GM12872 (cell line): ENCODE results near the gene ZNF282.

ENCODE experiments used
- CTCF ChIP-seq: IDR thresholded peaks from 3 replicates; pipeline ENCODE4 v1.5.1; 2011; ENCODE audit warnings: low read depth, mild to moderate bottlenecking, low read length, moderate library complexity; ENCODE audit not compliant: insufficient read depth

The ZNF282 gene

GRCh38 chr7:149196151-149196704 lies 882 bp downstream of the ZNF282 start:
- no peak for TF ChIP-seq CTCF

GRCh38 chr7:149196705-149197171 lies 1.4 kb downstream of the ZNF282 start:
- no peak for TF ChIP-seq CTCF

- no peak for TF ChIP-seq CTCF
Observed at GRCh38 chr7:149197675-149198074, 2.3 kb downstream of the ZNF282 start.

- TF ChIP-seq CTCF, result no peak
Observed at GRCh38 chr7:149198161-149198816, 2.9 kb downstream of the ZNF282 start.

- no peak for TF ChIP-seq CTCF
Observed at GRCh38 chr7:149199234-149199995, 4.1 kb downstream of the ZNF282 start.

GRCh38 chr7:149202831-149203231 lies 7.5 kb downstream of the ZNF282 start:
- no peak for TF ChIP-seq CTCF

- TF ChIP-seq CTCF, result no peak
Observed at GRCh38 chr7:149205690-149206381, 10.5 kb downstream of the ZNF282 start.
